Gastroesophageal sphincter (tissue), 4 donors: ENCODE measurements around the gene PRIM2. TPM values are rescaled to one million over a fixed set of nuclear protein-coding genes. Genes with fewer than 3 reads are reported as not detected.

Experiments used
- ATAC-seq: fragments of 150-250 bp; one replicate; pipeline ENCODE4 v1.9.1; 2016; ENCODE audit warnings: mild to moderate bottlenecking, moderate library complexity
- H3K27ac ChIP-seq, 4 donors: fragments of 200-600 bp; sonication (generic) in 3 of 4; 1 replicate in 3 of 4; 2 replicates in 1 of 4; pipeline ENCODE4 v1.5.1; 2016 to 2019
- H3K27me3 ChIP-seq: fragments of 200-600 bp; sonication (generic); one replicate; pipeline ENCODE4 v1.5.1; 2019
- H3K36me3 ChIP-seq, 2 donors: fragments of 200-600 bp; sonication (generic); one replicate each; pipeline ENCODE4 v1.5.1; 2019; ENCODE audit warnings: control low read depth in 1 of 2
- H3K4me1 ChIP-seq, 3 donors: fragments of 200-600 bp; sonication (generic); 1 replicate in 2 of 3; 2 replicates in 1 of 3; pipeline ENCODE4 v1.5.1; 2016 to 2019; ENCODE audit warnings: control low read depth in 2 of 3
- H3K4me3 ChIP-seq, 2 donors: fragments of 200-600 bp; sonication (generic); one replicate each; pipeline ENCODE4 v1.5.1; 2019; ENCODE audit warnings: mild to moderate bottlenecking in 1 of 2, moderate library complexity in 1 of 2
- H3K9me3 ChIP-seq, 3 donors: fragments of 200-600 bp; sonication (generic); one replicate each; pipeline ENCODE4 v1.5.1; 2017 to 2019; ENCODE audit warnings: control low read depth in 2 of 3
- EP300 ChIP-seq: sonication (generic); formaldehyde crosslinking; IDR thresholded peaks from one replicate; pipeline ENCODE4 v1.6.1; 2017; ENCODE audit warnings: antibody characterized with exemption, mild to moderate bottlenecking
- POLR2A ChIP-seq, 2 donors: fragments of 450-650 bp; IDR thresholded peaks; one replicate each; pipeline ENCODE4 v1.6.1; 2017; ENCODE audit warnings: antibody characterized with exemption in 2 of 2, mild to moderate bottlenecking in 2 of 2, moderate library complexity in 1 of 2
- POLR2AphosphoS5 ChIP-seq: sonication (generic); formaldehyde crosslinking; IDR thresholded peaks from one replicate; pipeline ENCODE4 v1.6.1; 2017; ENCODE audit warnings: antibody characterized with exemption
- WGBS, 2 donors: methylation state at CpG; one replicate each; pipeline ENCODE4 v1.1.5; 2018; ENCODE audit warnings: low coverage in 1 of 2; 5-methylcytosine and 5-hydroxymethylcytosine counted together
- total RNA-seq, 4 donors: library from RNA; depleted of rRNA; stranded (reverse); fragments of >200 nt; gene quantifications; one replicate each; pipeline ENCODE4 v1.1.0, GENCODE V29; 2016
- TF ChIP-seq, protein P1 (sequence below), 4 experiments: fragments of 200-600 bp in 2 of 4; fragments of 450-650 bp in 2 of 4; sonication (generic) in 1 of 4; IDR thresholded peaks; one replicate each; pipeline ENCODE4 v1.5.1; 2017 to 2019; ENCODE audit warnings: antibody characterized with exemption in 4 of 4, mild to moderate bottlenecking in 2 of 4, moderate library complexity in 2 of 4

The PRIM2 gene
- total RNA-seq, 4 donors from 2014 or later = 8.1 to 11.2 (median 9.0) TPM

DNA sequence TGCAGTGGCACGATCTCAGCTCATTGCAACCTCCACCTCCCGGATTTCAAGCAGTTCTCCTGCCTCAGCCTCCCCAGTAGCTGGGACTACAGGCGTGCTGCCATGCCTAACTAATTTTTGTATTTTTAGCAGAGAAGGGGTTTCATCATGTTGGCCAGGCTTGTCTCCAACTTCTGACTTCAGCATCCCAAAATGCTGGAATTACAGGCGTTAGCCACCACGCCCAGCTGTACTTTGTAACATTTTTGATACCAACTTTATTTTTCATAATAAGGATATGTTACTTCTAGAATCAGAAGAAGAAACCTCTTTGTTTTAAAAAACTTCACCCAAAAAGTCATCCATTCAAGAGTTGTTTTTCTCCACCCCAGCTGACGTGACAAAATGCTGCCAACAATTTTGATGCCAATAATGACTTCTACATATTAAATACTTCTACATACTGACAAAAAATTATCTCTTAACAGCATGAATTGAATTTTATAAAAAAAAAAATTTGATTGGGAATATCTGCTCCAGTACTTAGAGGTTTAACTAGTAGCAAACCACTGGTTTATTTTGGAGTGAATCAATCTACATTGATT lies 22.5 kb upstream of the PRIM2 start:
- peak; percentile 58 for ATAC-seq
- Histone ChIP-seq H3K4me1 (peaks cover 0 to 9% (median 0%) of the 10 kb centered on the region in 3 donors), H3K27ac (peak overlapping the region in 1 of 4 donors; percentile 19), H3K36me3 (no peaks in the 10 kb centered on the region), H3K9me3 (no peaks in the 10 kb centered on the region), H3K27me3 (no peaks in the 10 kb centered on the region), H3K4me3 (no peak overlapping the region)
- TF ChIP-seq, protein P1, sequence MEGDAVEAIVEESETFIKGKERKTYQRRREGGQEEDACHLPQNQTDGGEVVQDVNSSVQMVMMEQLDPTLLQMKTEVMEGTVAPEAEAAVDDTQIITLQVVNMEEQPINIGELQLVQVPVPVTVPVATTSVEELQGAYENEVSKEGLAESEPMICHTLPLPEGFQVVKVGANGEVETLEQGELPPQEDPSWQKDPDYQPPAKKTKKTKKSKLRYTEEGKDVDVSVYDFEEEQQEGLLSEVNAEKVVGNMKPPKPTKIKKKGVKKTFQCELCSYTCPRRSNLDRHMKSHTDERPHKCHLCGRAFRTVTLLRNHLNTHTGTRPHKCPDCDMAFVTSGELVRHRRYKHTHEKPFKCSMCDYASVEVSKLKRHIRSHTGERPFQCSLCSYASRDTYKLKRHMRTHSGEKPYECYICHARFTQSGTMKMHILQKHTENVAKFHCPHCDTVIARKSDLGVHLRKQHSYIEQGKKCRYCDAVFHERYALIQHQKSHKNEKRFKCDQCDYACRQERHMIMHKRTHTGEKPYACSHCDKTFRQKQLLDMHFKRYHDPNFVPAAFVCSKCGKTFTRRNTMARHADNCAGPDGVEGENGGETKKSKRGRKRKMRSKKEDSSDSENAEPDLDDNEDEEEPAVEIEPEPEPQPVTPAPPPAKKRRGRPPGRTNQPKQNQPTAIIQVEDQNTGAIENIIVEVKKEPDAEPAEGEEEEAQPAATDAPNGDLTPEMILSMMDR (IDR thresholded peaks at IDR 0.05) = no peak
- TF ChIP-seq POLR2A (IDR thresholded peaks at IDR 0.05) = no peak
- no peak for TF ChIP-seq POLR2AphosphoS5
- no peak for TF ChIP-seq EP300
- 44 to 46% methylated on average over 6 of the region's 6 CpGs for WGBS, 2 donors

DNA sequence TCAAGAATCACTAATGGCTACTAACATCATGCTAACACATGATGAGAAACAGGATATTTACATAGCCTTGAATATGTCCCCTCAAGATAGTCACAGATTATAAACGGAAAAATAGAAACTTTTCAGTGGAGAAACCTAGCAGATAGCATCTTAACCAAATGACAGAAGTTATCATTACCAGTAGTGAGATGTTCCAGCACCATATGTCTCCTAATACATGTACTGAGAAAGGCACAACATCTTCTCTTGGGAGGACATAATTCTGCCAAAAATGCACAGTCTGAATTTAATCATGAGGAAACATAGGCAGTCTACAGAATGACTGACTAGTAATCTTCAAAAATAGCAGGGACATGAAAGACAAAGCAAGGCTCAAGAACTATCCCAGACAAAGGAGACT lies 19.9 kb upstream of the PRIM2 start:
- H3K4me1 ChIP-seq = peaks cover 4 to 33% (median 4%) of the 10 kb centered on the region in 3 donors
- no peak overlapping the region for H3K27ac ChIP-seq
- H3K36me3 ChIP-seq = no peaks in the 10 kb centered on the region
- 70 to 71% methylated on average over 1 of the region's 1 CpG for WGBS, 2 donors
- no peak overlapping the region for H3K4me3 ChIP-seq
- no peaks in the 10 kb centered on the region for H3K9me3 ChIP-seq
- H3K27me3 ChIP-seq = no peaks in the 10 kb centered on the region
- no peak for ATAC-seq
- TF ChIP-seq, protein P1 (IDR thresholded peaks at IDR 0.05) = no peak
- no peak for TF ChIP-seq POLR2AphosphoS5
- no peak for TF ChIP-seq EP300
- TF ChIP-seq POLR2A (IDR thresholded peaks at IDR 0.05) = no peak

DNA sequence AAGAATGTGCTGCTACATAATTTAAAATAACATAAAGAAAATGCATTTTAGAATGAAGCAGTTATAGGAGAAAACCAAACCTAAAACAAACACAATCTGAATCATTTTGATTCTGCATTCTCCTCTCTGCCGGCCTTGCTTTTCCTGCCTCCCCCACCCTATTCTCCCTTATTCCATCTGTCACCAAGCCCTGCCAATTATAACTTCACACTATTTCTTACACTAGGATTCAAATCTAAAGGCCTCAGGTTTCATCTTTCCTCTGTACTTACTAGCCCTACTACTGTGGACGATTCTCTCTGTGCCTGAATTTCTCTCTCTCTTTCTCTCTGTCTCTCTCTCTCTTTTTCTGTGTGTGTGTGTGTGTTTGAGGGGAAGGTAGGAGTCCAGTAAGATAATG lies 18.7 kb upstream of the PRIM2 start:
- Histone ChIP-seq H3K27ac (peak overlapping the region in 2 of 4 donors; percentile 15 to 35), H3K4me1 (peaks cover 4 to 46% (median 4%) of the 10 kb centered on the region in 3 donors), H3K36me3 (no peaks in the 10 kb centered on the region), H3K9me3 (no peaks in the 10 kb centered on the region), H3K27me3 (no peaks in the 10 kb centered on the region), H3K4me3 (no peak overlapping the region)
- 24 to 40% methylated on average over 2 of the region's 2 CpGs for WGBS, 2 donors
- TF ChIP-seq, protein P1 (IDR thresholded peaks at IDR 0.05) = no peak
- no peak for TF ChIP-seq POLR2A (IDR thresholded peaks at IDR 0.05)
- TF ChIP-seq POLR2AphosphoS5 = no peak
- TF ChIP-seq EP300 = no peak
- no peak for ATAC-seq

DNA sequence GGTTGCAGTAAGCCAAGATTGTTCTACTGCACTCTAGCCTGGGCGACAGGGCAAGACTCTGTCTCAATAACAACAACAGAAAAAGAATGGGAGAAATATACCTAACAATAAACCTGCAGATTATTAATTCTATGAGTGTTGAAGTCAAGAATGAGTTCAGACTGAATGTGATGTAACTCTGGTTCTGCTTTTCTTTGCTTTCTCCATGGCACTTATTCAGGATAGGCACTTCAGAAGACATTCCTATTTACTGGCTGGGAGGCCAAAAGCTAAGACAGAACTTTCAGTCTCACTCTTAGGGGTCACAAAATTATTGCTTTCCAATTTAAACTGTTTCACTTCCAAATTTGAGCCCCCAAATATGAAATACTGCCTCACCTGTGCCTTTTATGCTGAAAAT lies 15.7 kb upstream of the PRIM2 start:
- 68% methylated on average over 1 of the region's 1 CpG; no CpG with 5 or more reads in 1 of the 2 donors for WGBS, 2 donors
- H3K9me3 ChIP-seq = no peaks in the 10 kb centered on the region
- TF ChIP-seq POLR2A (IDR thresholded peaks at IDR 0.05) = no peak
- H3K27me3 ChIP-seq = no peaks in the 10 kb centered on the region
- no peak for ATAC-seq
- peak overlapping the region; percentile 28 to 59 (median 55) for H3K27ac ChIP-seq
- peaks cover 6 to 68% (median 6%) of the 10 kb centered on the region in 3 donors for H3K4me1 ChIP-seq
- no peaks in the 10 kb centered on the region for H3K36me3 ChIP-seq
- H3K4me3 ChIP-seq = no peak overlapping the region

DNA sequence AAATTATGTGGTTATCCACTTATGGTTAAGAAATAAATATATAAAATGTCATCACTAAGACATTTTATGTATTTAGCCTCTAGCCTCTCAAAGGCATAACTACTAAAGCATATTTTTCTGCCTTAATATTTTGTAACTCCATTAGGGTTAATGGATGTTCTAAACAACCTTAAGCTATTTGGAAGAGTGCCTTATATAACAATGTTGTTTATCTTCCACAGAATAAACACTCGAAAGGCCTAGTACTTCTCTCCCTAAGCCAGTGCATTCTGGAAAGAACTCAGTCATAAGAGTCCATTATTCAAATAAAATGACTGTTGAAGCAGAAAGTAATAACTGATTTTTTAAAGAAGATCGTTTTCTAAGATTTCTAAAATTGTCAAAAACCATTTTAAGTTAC lies 15.0 kb upstream of the PRIM2 start:
- H3K27me3 ChIP-seq = no peaks in the 10 kb centered on the region
- peak overlapping the region; percentile 51 to 59 (median 55) for H3K27ac ChIP-seq
- H3K36me3 ChIP-seq = no peaks in the 10 kb centered on the region
- H3K4me3 ChIP-seq = no peak overlapping the region
- no peak for ATAC-seq
- 8 to 20% methylated on average over 2 of the region's 2 CpGs for WGBS, 2 donors
- no peaks in the 10 kb centered on the region for H3K9me3 ChIP-seq
- peaks cover 6 to 68% (median 6%) of the 10 kb centered on the region in 3 donors for H3K4me1 ChIP-seq
- TF ChIP-seq, protein P1 (IDR thresholded peaks at IDR 0.05) = no peak
- TF ChIP-seq POLR2A (IDR thresholded peaks at IDR 0.05) = no peak
- peak; percentile 48 for TF ChIP-seq POLR2AphosphoS5
- no peak for TF ChIP-seq EP300
